ENCODE results near the gene HSD17B8.
A peak's percentile ranks its signal among the peaks of the same experiment; 100 is the strongest.

The HSD17B8 gene

GRCh38 chr6:33248932-33249731 lies 44.7 kb downstream of the HSD17B8 start:
- peak; percentile 100 for DNase-seq

- peak; percentile 95 for DNase-seq
Observed at GRCh38 chr6:33249732-33250630, 45.5 kb downstream of the HSD17B8 start.

GRCh38 chr6:33250731-33251130 lies 46.3 kb downstream of the HSD17B8 start:
- DNase-seq = no peak

DNA sequence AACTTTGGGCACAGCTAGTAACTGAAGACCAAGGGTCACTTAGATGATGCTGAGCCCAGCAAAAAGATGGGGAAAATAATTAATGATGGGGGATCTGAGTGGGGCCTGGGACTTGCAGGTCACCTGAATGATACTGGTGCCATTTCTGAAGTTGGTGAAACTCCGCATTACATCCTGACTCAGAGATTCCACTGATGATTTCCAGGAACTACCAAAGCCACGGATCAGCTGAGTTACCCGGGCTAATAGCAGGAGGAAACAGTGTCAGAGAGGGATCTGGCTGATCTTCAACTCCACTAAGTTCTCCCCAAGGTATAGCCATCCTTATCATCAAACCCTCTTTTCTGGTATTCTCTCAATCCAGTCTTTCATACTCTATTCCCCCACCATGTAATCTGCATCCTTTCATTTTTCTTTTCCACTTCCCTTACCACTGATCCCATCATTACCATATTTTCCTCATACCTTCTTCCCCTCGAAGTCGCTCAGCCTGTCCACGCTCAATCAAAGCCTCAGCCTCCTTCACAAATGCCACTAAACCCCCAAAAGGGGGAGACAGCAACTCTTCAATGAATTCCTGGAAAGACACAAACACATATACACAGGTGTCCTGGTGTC lies 47.0 kb downstream of the HSD17B8 start:
- no peak for DNase-seq

DNA sequence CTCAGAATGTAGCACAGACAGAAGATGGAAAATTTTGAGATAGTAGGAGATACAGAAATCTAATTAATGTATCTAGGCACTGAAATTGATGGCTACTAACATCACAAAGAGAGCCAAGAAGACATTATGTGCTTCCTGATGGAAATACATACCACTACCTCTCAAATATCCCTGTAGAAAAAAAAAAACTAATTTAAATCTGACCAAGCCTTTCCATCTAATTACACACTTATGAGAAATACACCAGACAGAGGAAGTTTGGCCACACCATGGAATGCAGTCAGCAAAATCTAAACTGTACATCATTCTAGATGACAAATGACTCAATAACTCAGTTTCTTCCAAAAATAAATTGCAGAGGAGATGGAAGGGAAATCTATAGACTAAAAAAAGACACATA lies 48.3 kb downstream of the HSD17B8 start:
- DNase-seq = peak; percentile 53

- no peak for DNase-seq
Observed at GRCh38 chr6:33254591-33254990, 50.1 kb downstream of the HSD17B8 start.

Data from EL (cell line).